A673 (cell line): Measurements from ENCODE around the gene PDCD10.

Source experiments
- CTCF ChIP-seq: fragments of 300-800, 200-600 bp; sonication (generic); conservative IDR thresholded peaks from 2 replicates; pipeline ENCODE4 v1.5.1; 2017; ENCODE audit warnings: low read depth, mild to moderate bottlenecking, antibody characterized with exemption, low read length, moderate library complexity, mixed read lengths
- EZH2 ChIP-seq: fragments of 200-600 bp; sonication (generic); IDR thresholded peaks from 2 replicates; pipeline ENCODE4 v1.6.1; 2017; ENCODE audit warnings: borderline replicate concordance, low read depth, mild to moderate bottlenecking, mixed read lengths, antibody characterized with exemption, low read length; ENCODE audit not compliant: poor library complexity, severe bottlenecking

DNA sequence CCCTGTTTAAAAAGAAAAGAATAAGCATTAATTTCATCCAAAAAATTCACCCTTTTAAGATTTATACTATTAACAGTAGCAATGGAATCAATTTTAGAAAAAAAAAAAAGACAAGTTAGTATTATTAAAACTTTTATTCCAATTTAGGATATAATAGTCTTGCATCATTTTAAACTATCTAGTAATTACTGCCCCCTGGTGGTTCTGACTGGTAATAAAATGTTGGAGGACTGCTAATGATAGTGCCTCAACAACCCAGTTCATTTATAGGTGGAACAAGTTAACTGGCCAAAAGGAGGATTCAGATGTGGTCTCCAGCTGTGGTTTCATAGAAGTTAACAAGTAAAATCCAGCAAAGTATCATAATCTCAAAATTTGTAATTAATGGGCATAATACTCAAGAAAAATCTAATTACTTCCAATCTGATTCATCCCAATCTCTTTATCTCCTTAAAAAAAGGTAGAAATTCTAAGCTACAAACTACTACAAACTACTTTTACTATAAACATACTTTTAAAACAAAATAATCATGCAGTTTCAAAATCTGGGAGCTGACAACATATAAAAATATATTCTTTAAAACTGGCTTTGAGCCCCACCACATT, 50.2 kb downstream of the PDCD10 start:
- TF ChIP-seq CTCF (peak; percentile 81), EZH2 (no peak)
